Mucosa of stomach (tissue), 1 donor: ENCODE results near the gene KIF26A.
A peak's percentile ranks its signal among the peaks of the same experiment; 100 is the strongest.

Source experiments
- H3K27me3 ChIP-seq: one replicate; pipeline ENCODE4 v1.7.0; 2013; ENCODE audit warnings: mild to moderate bottlenecking, low read length; ENCODE audit not compliant: control insufficient read depth, insufficient read depth
- H3K36me3 ChIP-seq: one replicate; pipeline ENCODE4 v1.7.0; 2013; ENCODE audit warnings: low read length; ENCODE audit not compliant: control insufficient read depth, insufficient read depth
- H3K4me1 ChIP-seq: one replicate; pipeline ENCODE4 v1.7.0; 2013; ENCODE audit warnings: mild to moderate bottlenecking, low read length; ENCODE audit not compliant: control insufficient read depth, insufficient read depth
- H3K4me3 ChIP-seq: one replicate; pipeline ENCODE4 v1.7.0; 2013; ENCODE audit warnings: low read length
- H3K9ac ChIP-seq: one replicate; pipeline ENCODE4 v1.7.0; 2013; ENCODE audit warnings: mild to moderate bottlenecking, low read length, moderate library complexity
- H3K9me3 ChIP-seq: one replicate; pipeline ENCODE4 v1.7.0; 2013; ENCODE audit warnings: mild to moderate bottlenecking, low read length, moderate library complexity; ENCODE audit not compliant: control insufficient read depth
- donor health status: Pancreatic carcinoma.

KIF26A gene

DNA sequence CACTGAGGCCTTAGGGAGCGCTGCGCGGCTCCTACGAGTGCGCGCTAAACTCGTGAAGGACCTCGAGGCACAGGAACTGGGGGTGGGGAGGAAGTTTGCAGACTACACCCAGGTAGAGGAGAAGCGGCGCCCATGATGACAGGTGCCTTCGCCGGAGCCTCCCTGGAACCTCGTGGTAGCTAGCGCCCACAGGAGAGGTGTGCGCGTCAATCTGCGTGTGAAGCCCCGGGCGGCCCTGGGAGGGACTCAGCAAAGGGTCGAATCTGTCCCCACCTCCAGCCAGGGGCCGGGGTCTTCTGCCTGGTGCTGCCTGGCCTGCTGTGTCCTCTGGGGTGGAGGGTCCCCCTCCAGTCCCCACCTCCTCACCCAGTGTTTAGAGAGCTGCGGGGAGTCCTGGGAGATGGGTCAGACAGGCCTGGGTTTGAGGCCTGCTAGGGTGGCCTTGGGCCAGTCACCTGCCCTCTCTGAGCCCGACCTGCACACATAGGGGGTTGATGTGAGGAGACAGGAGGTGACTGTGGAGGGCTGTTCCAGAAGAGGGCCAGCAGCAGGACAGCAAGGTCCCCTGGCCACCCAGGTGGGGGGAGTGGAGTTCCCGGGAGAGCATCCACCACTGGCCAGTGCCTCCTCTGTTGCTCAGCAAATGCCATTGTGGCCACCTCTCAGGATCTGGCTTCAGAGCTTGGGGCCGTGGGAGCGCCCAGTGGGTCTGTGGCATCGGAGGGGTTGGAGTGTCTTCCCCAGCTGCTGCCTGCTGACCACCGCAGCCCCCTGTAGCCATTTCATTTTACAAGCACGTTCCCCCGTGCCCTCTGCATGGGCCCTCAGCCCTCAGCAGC is 20.2 kb upstream of the KIF26A start:
- H3K36me3 ChIP-seq = no peaks in the 10 kb centered on the region
- H3K4me3 ChIP-seq = peak overlapping the region; percentile 46
- no peaks in the 10 kb centered on the region for H3K9me3 ChIP-seq
- peaks cover 37% of the 10 kb centered on the region for H3K27me3 ChIP-seq
- H3K4me1 ChIP-seq = peaks cover 29% of the 10 kb centered on the region
- no peak overlapping the region for H3K9ac ChIP-seq

DNA sequence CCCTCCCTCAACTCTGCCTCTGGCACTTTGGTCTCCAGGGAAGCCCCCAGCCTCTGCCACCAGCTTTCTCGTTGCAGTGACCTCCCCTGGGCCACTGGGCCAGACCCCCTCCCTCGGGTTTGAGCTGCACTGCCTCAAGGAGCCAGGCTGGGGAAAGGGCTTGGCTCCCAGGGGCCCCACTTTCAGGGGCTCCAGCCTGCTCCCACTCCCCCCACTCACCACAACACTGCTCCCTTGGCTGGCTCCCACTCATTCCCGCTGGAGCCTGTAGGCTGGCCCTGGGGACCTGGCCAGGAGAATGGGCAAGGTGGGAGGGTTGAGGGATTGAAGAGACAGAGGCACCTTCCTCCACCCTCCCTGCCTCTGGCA is 19.3 kb upstream of the KIF26A start:
- Histone ChIP-seq H3K4me3 (no peak overlapping the region), H3K9ac (no peak overlapping the region), H3K36me3 (no peaks in the 10 kb centered on the region), H3K27me3 (peaks cover 34% of the 10 kb centered on the region), H3K9me3 (no peaks in the 10 kb centered on the region), H3K4me1 (peaks cover 24% of the 10 kb centered on the region)

- Histone ChIP-seq H3K9ac (no peak overlapping the region), H3K36me3 (no peaks in the 10 kb centered on the region), H3K9me3 (no peaks in the 10 kb centered on the region), H3K27me3 (peaks cover 32% of the 10 kb centered on the region), H3K4me3 (no peak overlapping the region), H3K4me1 (peaks cover 24% of the 10 kb centered on the region)
Measured at GRCh38 chr14:104119488-104120251, 18.7 kb upstream of the KIF26A start.

GRCh38 chr14:104120281-104120741 is 18.1 kb upstream of the KIF26A start:
- Histone ChIP-seq H3K4me3 (no peak overlapping the region), H3K4me1 (peaks cover 22% of the 10 kb centered on the region), H3K36me3 (no peaks in the 10 kb centered on the region), H3K9me3 (peaks cover 3% of the 10 kb centered on the region), H3K9ac (no peak overlapping the region), H3K27me3 (peaks cover 32% of the 10 kb centered on the region)

GRCh38 chr14:104121142-104121541 is 17.2 kb upstream of the KIF26A start:
- peaks cover 27% of the 10 kb centered on the region for H3K27me3 ChIP-seq
- no peak overlapping the region for H3K4me3 ChIP-seq
- H3K9ac ChIP-seq = no peak overlapping the region
- H3K36me3 ChIP-seq = no peaks in the 10 kb centered on the region
- peaks cover 15% of the 10 kb centered on the region for H3K4me1 ChIP-seq
- H3K9me3 ChIP-seq = peaks cover 3% of the 10 kb centered on the region

DNA sequence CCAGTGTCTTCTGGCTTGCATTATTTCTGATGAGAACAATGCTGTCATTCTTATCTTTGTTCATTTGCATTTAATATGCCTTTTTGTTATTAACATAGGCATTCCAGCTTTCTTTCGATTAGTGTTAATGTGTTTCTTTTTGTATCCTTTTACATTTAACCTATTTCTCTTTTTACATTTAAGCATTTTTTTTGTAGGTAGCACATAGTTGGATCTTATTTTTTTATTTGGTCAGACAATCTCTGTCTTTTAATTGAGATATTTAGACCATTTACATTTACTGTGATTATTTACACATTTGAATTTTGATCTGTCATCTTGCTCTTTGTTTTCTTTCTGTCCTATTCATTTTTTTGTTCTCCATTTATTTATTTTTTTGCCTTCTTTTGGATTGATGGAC is 14.5 kb upstream of the KIF26A start:
- no peak overlapping the region for H3K4me3 ChIP-seq
- no peaks in the 10 kb centered on the region for H3K36me3 ChIP-seq
- H3K9me3 ChIP-seq = peaks cover 3% of the 10 kb centered on the region
- no peak overlapping the region for H3K9ac ChIP-seq
- peaks cover 10% of the 10 kb centered on the region for H3K27me3 ChIP-seq
- peaks cover 2% of the 10 kb centered on the region for H3K4me1 ChIP-seq

DNA sequence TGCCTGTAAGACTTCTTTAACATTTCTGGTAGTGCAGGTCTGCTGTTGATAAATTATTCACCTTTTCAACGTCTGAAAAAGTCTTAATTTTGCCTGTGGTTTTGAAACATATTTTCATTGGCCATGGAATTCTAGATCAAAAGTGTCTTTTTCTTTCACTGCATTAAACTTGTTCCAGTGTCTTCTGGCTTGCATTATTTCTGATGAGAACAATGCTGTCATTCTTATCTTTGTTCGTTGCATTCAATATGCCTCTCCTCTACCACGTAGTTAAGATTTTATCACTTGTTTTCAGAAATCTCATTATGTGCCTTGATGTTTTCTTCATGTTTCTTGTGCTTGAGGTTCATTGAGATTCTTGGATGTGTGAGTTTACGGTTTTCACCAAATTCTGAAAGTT is 13.4 kb upstream of the KIF26A start:
- H3K27me3 ChIP-seq = no peaks in the 10 kb centered on the region
- peaks cover 3% of the 10 kb centered on the region for H3K9me3 ChIP-seq
- no peaks in the 10 kb centered on the region for H3K4me1 ChIP-seq
- H3K4me3 ChIP-seq = no peak overlapping the region
- no peaks in the 10 kb centered on the region for H3K36me3 ChIP-seq
- H3K9ac ChIP-seq = no peak overlapping the region

DNA sequence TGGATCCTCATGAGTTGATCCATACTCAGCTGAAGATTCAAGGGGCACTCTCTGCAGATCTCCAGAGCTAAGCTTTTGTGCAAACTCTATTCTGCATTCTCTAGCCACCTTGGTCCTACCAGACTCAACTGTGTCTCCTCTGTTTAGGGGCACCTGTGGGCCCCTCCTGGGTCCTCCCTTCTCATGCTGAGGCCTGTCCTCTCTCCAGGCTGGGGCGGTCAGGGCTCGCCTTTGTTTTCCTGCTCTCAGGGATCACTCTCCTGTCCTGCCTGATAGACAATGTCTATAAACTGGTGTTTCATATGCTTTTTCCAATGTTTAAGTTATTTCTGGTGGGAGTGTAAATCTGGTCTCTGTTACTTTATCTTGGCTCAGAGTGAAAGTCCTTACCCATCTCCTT is 11.6 kb upstream of the KIF26A start:
- Histone ChIP-seq H3K36me3 (no peaks in the 10 kb centered on the region), H3K4me1 (no peaks in the 10 kb centered on the region), H3K9ac (no peak overlapping the region), H3K27me3 (no peaks in the 10 kb centered on the region), H3K4me3 (no peak overlapping the region), H3K9me3 (peaks cover 3% of the 10 kb centered on the region)

- no peaks in the 10 kb centered on the region for H3K4me1 ChIP-seq
- H3K9me3 ChIP-seq = peaks cover 3% of the 10 kb centered on the region
- H3K4me3 ChIP-seq = no peak overlapping the region
- peaks cover 12% of the 10 kb centered on the region for H3K27me3 ChIP-seq
- H3K36me3 ChIP-seq = no peaks in the 10 kb centered on the region
- no peak overlapping the region for H3K9ac ChIP-seq
Measured at GRCh38 chr14:104128981-104129380, 9.4 kb upstream of the KIF26A start.

- no peak overlapping the region for H3K9ac ChIP-seq
- H3K9me3 ChIP-seq = peaks cover 3% of the 10 kb centered on the region
- H3K27me3 ChIP-seq = peaks cover 18% of the 10 kb centered on the region
- H3K4me3 ChIP-seq = no peak overlapping the region
- no peaks in the 10 kb centered on the region for H3K36me3 ChIP-seq
- no peaks in the 10 kb centered on the region for H3K4me1 ChIP-seq
Measured at GRCh38 chr14:104129556-104129955, 8.8 kb upstream of the KIF26A start.

DNA sequence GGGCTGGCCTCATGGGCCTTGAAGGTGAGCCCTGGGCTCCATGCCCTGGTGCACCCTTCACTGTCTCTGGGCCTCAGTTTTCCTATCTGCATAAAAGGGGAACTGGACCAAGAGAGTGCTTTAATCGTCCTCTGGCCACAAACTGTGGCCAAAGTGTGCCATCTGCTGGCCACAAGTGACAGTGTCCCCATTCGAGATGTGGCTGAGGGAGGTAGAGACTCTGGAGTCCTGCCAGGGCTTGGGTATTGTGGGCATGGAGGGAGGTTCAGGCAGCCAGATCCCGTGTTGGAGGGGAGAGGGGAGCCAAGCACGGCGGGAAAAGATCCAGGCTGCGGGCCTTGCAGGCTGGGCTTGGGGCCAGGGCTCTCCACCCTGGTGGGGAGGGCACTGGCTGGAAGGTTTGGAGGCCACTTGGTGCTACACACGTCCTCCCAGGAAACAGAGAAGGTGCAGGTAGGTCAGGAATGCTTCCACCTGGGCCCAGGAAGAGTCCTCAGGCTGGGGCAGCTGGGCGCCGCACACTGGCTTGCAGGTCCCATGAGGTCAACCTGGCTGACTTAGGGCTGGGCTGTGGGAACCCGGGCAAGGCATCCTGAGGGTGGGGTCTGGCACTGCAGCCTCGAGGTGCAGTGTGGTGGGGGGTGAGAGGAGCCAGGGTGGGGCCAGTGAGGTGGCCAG is 7.3 kb upstream of the KIF26A start:
- H3K27me3 ChIP-seq = peaks cover 33% of the 10 kb centered on the region
- H3K36me3 ChIP-seq = no peaks in the 10 kb centered on the region
- no peaks in the 10 kb centered on the region for H3K4me1 ChIP-seq
- no peak overlapping the region for H3K9ac ChIP-seq
- H3K4me3 ChIP-seq = no peak overlapping the region
- H3K9me3 ChIP-seq = no peaks in the 10 kb centered on the region
